HG02678 (cell line): ENCODE data around the gene RAB9B.
"Not testable (repeated sequence)": the region's sequence is repeated elsewhere in the genome, so short reads cannot be mapped to it uniquely, and the experiment has no call there.

ENCODE experiments used
- ATAC-seq: cut with Tn5 transposase; IDR thresholded peaks from one replicate; pipeline ENCODE4 v1.9.1; 2021; ENCODE audit warnings: mild to moderate bottlenecking, moderate library complexity; ENCODE audit not compliant: unreplicated experiment

RAB9B gene

GRCh38 chrX:103817101-103817500, 15.0 kb downstream of the RAB9B start:
- not testable (repeated sequence) for ATAC-seq

GRCh38 chrX:103811858-103812257, 20.2 kb downstream of the RAB9B start:
- no peak for ATAC-seq

- no peak for ATAC-seq
Measured at GRCh38 chrX:103806862-103807474, 25.1 kb downstream of the RAB9B start.

GRCh38 chrX:103805860-103806259, 26.2 kb downstream of the RAB9B start:
- ATAC-seq = no peak

GRCh38 chrX:103800318-103800717, 31.7 kb downstream of the RAB9B start:
- ATAC-seq = no peak

- no peak for ATAC-seq
Measured at GRCh38 chrX:103797691-103798090, 34.4 kb downstream of the RAB9B start.

GRCh38 chrX:103794119-103794518, 37.9 kb downstream of the RAB9B start:
- no peak for ATAC-seq

GRCh38 chrX:103793545-103793940, 38.5 kb downstream of the RAB9B start:
- ATAC-seq = no peak

GRCh38 chrX:103792916-103793544, 39.0 kb downstream of the RAB9B start:
- ATAC-seq = no peak

GRCh38 chrX:103791826-103792485, 40.1 kb downstream of the RAB9B start:
- ATAC-seq = no peak

- ATAC-seq = no peak
Measured at GRCh38 chrX:103791228-103791627, 40.8 kb downstream of the RAB9B start.

GRCh38 chrX:103789004-103789403, 43.1 kb downstream of the RAB9B start:
- peak; percentile 87 for ATAC-seq

- ATAC-seq = no peak
Measured at GRCh38 chrX:103783971-103784370, 48.1 kb downstream of the RAB9B start.

GRCh38 chrX:103783196-103783595, 48.9 kb downstream of the RAB9B start:
- ATAC-seq = no peak

GRCh38 chrX:103782640-103783039, 49.4 kb downstream of the RAB9B start:
- ATAC-seq = no peak

GRCh38 chrX:103781706-103782105, 50.4 kb downstream of the RAB9B start:
- no peak for ATAC-seq

GRCh38 chrX:103781062-103781402, 51.0 kb downstream of the RAB9B start:
- ATAC-seq = no peak

GRCh38 chrX:103780336-103781061, 51.6 kb downstream of the RAB9B start:
- ATAC-seq = no peak

- no peak for ATAC-seq
Measured at GRCh38 chrX:103779141-103779789, 52.8 kb downstream of the RAB9B start.

- ATAC-seq = no peak
Measured at GRCh38 chrX:103776546-103776945, 55.5 kb downstream of the RAB9B start, which contains the start of gene PLP1. Gene PLP1, plus strand, starts transcription at chrX:103776840. Its CDS starts 156 bp downstream, at chrX:103776996.

GRCh38 chrX:103774070-103774642, 57.9 kb downstream of the RAB9B start:
- no peak for ATAC-seq
